ENCODE results near the gene AVEN. TPM values are rescaled to one million over a fixed set of nuclear protein-coding genes. Genes with fewer than 3 reads are reported as not detected.
"Not testable (repeated sequence)": the region's sequence is repeated elsewhere in the genome, so short reads cannot be mapped to it uniquely, and the experiment has no call there.

Gene AVEN
- total RNA-seq, result 16.8 and 19.8 TPM in 2 replicates

GRCh38 chr15:34038871-34039789 lies at the start of gene AVEN:
AVEN (minus strand) TSS chr15:34039204; CDS start chr15:34039046, 158 bp downstream.
- DNase-seq (ENCODE audit: low read depth in 2 of 2), result peak in 1 of 2 donors; percentile 47

GRCh38 chr15:34085746-34086145 lies 46.7 kb upstream of the AVEN start:
- no peak for DNase-seq (ENCODE audit: low read depth in 2 of 2)

GRCh38 chr15:34084086-34084485 lies 45.1 kb upstream of the AVEN start:
- no peak for DNase-seq (ENCODE audit: low read depth in 2 of 2)

GRCh38 chr15:34079904-34080303 lies 40.9 kb upstream of the AVEN start:
- no peak for DNase-seq (ENCODE audit: low read depth in 2 of 2)

GRCh38 chr15:34078900-34079299 lies 39.9 kb upstream of the AVEN start:
- no peak for DNase-seq (ENCODE audit: low read depth in 2 of 2)

- no peak for DNase-seq (ENCODE audit: low read depth in 2 of 2)
These were observed 37.8 kb upstream of the AVEN start for GRCh38 chr15:34076785-34077184.

- no peak for DNase-seq (ENCODE audit: low read depth in 2 of 2)
These were observed 31.0 kb upstream of the AVEN start for GRCh38 chr15:34070003-34070402.

- DNase-seq (ENCODE audit: low read depth in 2 of 2), result no peak
These were observed 26.9 kb upstream of the AVEN start for GRCh38 chr15:34065941-34066340.

- no peak for DNase-seq (ENCODE audit: low read depth in 2 of 2)
These were observed 26.3 kb upstream of the AVEN start for GRCh38 chr15:34065261-34065660.

GRCh38 chr15:34064438-34064837 lies 25.4 kb upstream of the AVEN start:
- DNase-seq (ENCODE audit: low read depth in 2 of 2), result peak in 1 of 2 donors; percentile 30

GRCh38 chr15:34059946-34060345 lies 20.9 kb upstream of the AVEN start:
- no peak for DNase-seq (ENCODE audit: low read depth in 2 of 2)

- no peak for DNase-seq (ENCODE audit: low read depth in 2 of 2)
These were observed 20.5 kb upstream of the AVEN start for GRCh38 chr15:34059476-34059875.

- no peak for DNase-seq (ENCODE audit: low read depth in 2 of 2)
These were observed 17.9 kb upstream of the AVEN start for GRCh38 chr15:34056911-34057310.

- DNase-seq (ENCODE audit: low read depth in 2 of 2), result peak in 1 of 2 donors; percentile 43
These were observed 17.0 kb upstream of the AVEN start for GRCh38 chr15:34055868-34056595.

- DNase-seq (ENCODE audit: low read depth in 2 of 2), result no peak
These were observed 15.2 kb upstream of the AVEN start for GRCh38 chr15:34054081-34054707.

- not testable (repeated sequence) for DNase-seq (ENCODE audit: low read depth in 2 of 2)
These were observed 11.4 kb upstream of the AVEN start for GRCh38 chr15:34050385-34050784.

- DNase-seq (ENCODE audit: low read depth in 2 of 2), result no peak
These were observed 10.1 kb upstream of the AVEN start for GRCh38 chr15:34049112-34049511.

GRCh38 chr15:34047893-34048775 lies 9.1 kb upstream of the AVEN start:
- DNase-seq (ENCODE audit: low read depth in 2 of 2), result no peak

GRCh38 chr15:34046471-34047145 lies 7.6 kb upstream of the AVEN start:
- DNase-seq (ENCODE audit: low read depth in 2 of 2), result no peak

- DNase-seq (ENCODE audit: low read depth in 2 of 2), result no peak
These were observed 4.8 kb upstream of the AVEN start for GRCh38 chr15:34043813-34044212.

GRCh38 chr15:34043391-34043790 lies 4.4 kb upstream of the AVEN start:
- no peak for DNase-seq (ENCODE audit: low read depth in 2 of 2)

Data from dermis microvascular lymphatic vessel endothelial cell (primary cell).